H1 (cell line): Measurements from ENCODE around the gene FKBP1B. TPM values are rescaled to one million over a fixed set of nuclear protein-coding genes. Genes with fewer than 3 reads are reported as not detected.

Source experiments
- CTCF ChIA-PET: fragments of 300-600 bp; sonication (Branson Sonifier 250); formaldehyde crosslinking; loops from one replicate; lab custom pipeline; 2021; ENCODE audit not compliant: partially characterized antibody; lab: Charles Lee
- POLR2A ChIA-PET: fragments of 300-600 bp; sonication (Branson Sonifier 250); formaldehyde crosslinking; loops from one replicate; lab custom pipeline; 2021; ENCODE audit warnings: inconsistent platforms; ENCODE audit not compliant: partially characterized antibody; lab: Charles Lee
- DNase-seq, 2 experiments: peaks; one replicate each; pipeline versions ENCODE4 v3.0.0 to v3.0.0-alpha.2; 2010 to 2022; ENCODE audit warnings: low spot score in 2 of 2, low read depth in 1 of 2, mixed read lengths in 1 of 2
- FAIRE-seq: peaks from 2 replicates; lab custom pipeline; 2011; peaks lifted over from hg19 to GRCh38; lab: Jason Lieb, UNC
- H2AFZ ChIP-seq: 2 replicates; pipeline ENCODE4 v1.8.1; 2012; ENCODE audit warnings: low read length, inconsistent platforms
- H2AK5ac ChIP-seq: 2 replicates; pipeline ENCODE4 v1.6.1; 2013; ENCODE audit warnings: low read depth, low read length
- H2BK120ac ChIP-seq: replicated peaks from 2 replicates; pipeline ENCODE3; 2013; ENCODE audit warnings: low read depth, low read length, inconsistent platforms
- H2BK12ac ChIP-seq: 2 replicates; pipeline ENCODE4 v1.6.1; 2013; ENCODE audit warnings: low read depth, low read length
- H2BK15ac ChIP-seq: 2 replicates; pipeline ENCODE4 v1.6.1; 2013; ENCODE audit warnings: low read length
- H2BK20ac ChIP-seq: 2 replicates; pipeline ENCODE4 v1.6.1; 2013; ENCODE audit warnings: low read length
- H2BK5ac ChIP-seq: 2 replicates; pipeline ENCODE4 v1.6.1; 2013; ENCODE audit warnings: low read depth, low read length
- H3K14ac ChIP-seq: 2 replicates; pipeline ENCODE4 v1.6.1; 2013; ENCODE audit warnings: inconsistent platforms; ENCODE audit not compliant: insufficient read length
- H3K18ac ChIP-seq: 2 replicates; pipeline ENCODE4 v1.6.1; 2013; ENCODE audit warnings: low read length; ENCODE audit errors: extremely low read depth
- H3K23ac ChIP-seq: 2 replicates; pipeline ENCODE4 v1.6.1; 2013; ENCODE audit warnings: inconsistent platforms; ENCODE audit not compliant: insufficient read length
- H3K23me2 ChIP-seq: 2 replicates; pipeline ENCODE4 v1.6.1; 2013; ENCODE audit warnings: low read depth, low read length
- H3K27ac ChIP-seq: 2 replicates; pipeline ENCODE4 v1.6.1; 2011; ENCODE audit warnings: low read depth, low read length, inconsistent platforms
- H3K27me3 ChIP-seq, 4 experiments: replicated peaks in 1 of 4; 1 replicate in 1 of 4; 2 replicates in 3 of 4; pipeline versions ENCODE4 v1.6.1 to v1.8.1; 2011 to 2013; ENCODE audit warnings: low read length in 3 of 4, mild to moderate bottlenecking in 3 of 4, inconsistent platforms in 2 of 4, mixed read lengths in 2 of 4, moderate library complexity in 1 of 4; ENCODE audit not compliant: control insufficient read depth in 3 of 4, insufficient read depth in 3 of 4; ENCODE audit errors: extremely low read depth in 1 of 4
- H3K36me3 ChIP-seq, 4 experiments: 2 replicates each; pipeline versions ENCODE4 v1.6.1 to v1.8.1; 2011 to 2013; ENCODE audit warnings: mild to moderate bottlenecking in 4 of 4, low read length in 3 of 4, moderate library complexity in 2 of 4, control low read depth in 1 of 4, inconsistent platforms in 1 of 4; ENCODE audit not compliant: insufficient read depth in 4 of 4, control insufficient read depth in 2 of 4
- H3K4ac ChIP-seq: replicated peaks from 2 replicates; pipeline ENCODE3; 2013; ENCODE audit warnings: low read length, low read depth, mixed read lengths, inconsistent platforms; ENCODE audit not compliant: insufficient read length
- H3K4me1 ChIP-seq, 4 experiments: replicated peaks in 1 of 4; 1 replicate in 1 of 4; 2 replicates in 3 of 4; pipeline versions ENCODE4 v1.6.1 to v1.8.1; 2011 to 2013; ENCODE audit warnings: low read length in 3 of 4, inconsistent platforms in 2 of 4, mixed read lengths in 1 of 4; ENCODE audit not compliant: insufficient read depth in 4 of 4, control insufficient read depth in 3 of 4
- H3K4me2 ChIP-seq, 2 experiments: 2 replicates each; pipeline versions ENCODE4 v1.6.1 to v1.8.1; 2011 to 2013; ENCODE audit warnings: low read depth in 2 of 2, low read length in 2 of 2, control low read depth in 1 of 2, inconsistent platforms in 1 of 2, mild to moderate bottlenecking in 1 of 2; ENCODE audit not compliant: insufficient read depth in 1 of 2
- H3K4me3 ChIP-seq, 4 experiments: fragments of 200-600, 300-600 bp in 1 of 4; sonication (generic), shearing (Covaris generic), sonication (Bioruptor Twin) in 1 of 4; 2 replicates each; pipeline versions ENCODE4 v1.5.1 to v1.8.1; 2011 to 2016; ENCODE audit warnings: low read length in 4 of 4, low read depth in 3 of 4, control low read depth in 2 of 4, inconsistent platforms in 2 of 4, mild to moderate bottlenecking in 2 of 4, mixed read lengths in 1 of 4, moderate library complexity in 1 of 4; ENCODE audit not compliant: insufficient read depth in 2 of 4; ENCODE audit errors: extremely low read depth in 1 of 4
- H3K56ac ChIP-seq: replicated peaks from 2 replicates; pipeline ENCODE3; 2013; ENCODE audit warnings: low read depth, mild to moderate bottlenecking, mixed read lengths, low read length, inconsistent platforms; ENCODE audit not compliant: insufficient read length
- H3K79me1 ChIP-seq: 2 replicates; pipeline ENCODE4 v1.6.1; 2013; ENCODE audit warnings: low read depth, low read length, control low read depth
- H3K79me2 ChIP-seq, 2 experiments: 2 replicates each; pipeline versions ENCODE4 v1.6.1 to v1.8.1; 2012 to 2013; ENCODE audit warnings: low read length in 2 of 2, mild to moderate bottlenecking in 2 of 2, inconsistent platforms in 1 of 2; ENCODE audit not compliant: insufficient read depth in 2 of 2, control insufficient read depth in 1 of 2
- H3K9ac ChIP-seq, 4 experiments: replicated peaks in 1 of 4; 1 replicate in 1 of 4; 2 replicates in 3 of 4; pipeline versions ENCODE4 v1.6.1 to v1.8.1; 2011 to 2013; ENCODE audit warnings: low read depth in 3 of 4, low read length in 3 of 4, control low read depth in 2 of 4, mild to moderate bottlenecking in 2 of 4, moderate library complexity in 2 of 4, inconsistent platforms in 1 of 4; ENCODE audit errors: extremely low read depth in 1 of 4
- H3K9me3 ChIP-seq, 2 experiments: 2 replicates each; pipeline versions ENCODE4 v1.6.1 to v1.8.1; 2012 to 2013; ENCODE audit warnings: mild to moderate bottlenecking in 2 of 2, moderate library complexity in 2 of 2, control low read depth in 1 of 2, inconsistent platforms in 1 of 2, low read depth in 1 of 2, low read length in 1 of 2, mixed read lengths in 1 of 2; ENCODE audit not compliant: insufficient read depth in 2 of 2
- H4K20me1 ChIP-seq, 2 experiments: replicated peaks in 1 of 2; 2 replicates each; pipeline versions ENCODE3 to v1.8.1; 2011 to 2013; ENCODE audit warnings: inconsistent platforms in 2 of 2, low read length in 2 of 2, mild to moderate bottlenecking in 1 of 2; ENCODE audit not compliant: insufficient read depth in 2 of 2, control insufficient read depth in 1 of 2
- H4K5ac ChIP-seq: 2 replicates; pipeline ENCODE4 v1.6.1; 2013; ENCODE audit warnings: low read length, low read depth, mixed read lengths, inconsistent platforms; ENCODE audit not compliant: insufficient read length
- H4K8ac ChIP-seq: 2 replicates; pipeline ENCODE4 v1.8.0; 2013; ENCODE audit warnings: mild to moderate bottlenecking, moderate library complexity, low read length, inconsistent platforms; ENCODE audit not compliant: insufficient read depth; ENCODE audit errors: extremely low read depth
- H4K91ac ChIP-seq: replicated peaks from 2 replicates; pipeline ENCODE3; 2013; ENCODE audit warnings: low read length, mixed read lengths, inconsistent platforms; ENCODE audit not compliant: insufficient read length
- KDM5A ChIP-seq: fragments of 200-600 bp; IDR thresholded peaks from 2 replicates; pipeline ENCODE4 v1.7.1; 2012; ENCODE audit warnings: mild to moderate bottlenecking, low read length, inconsistent platforms, mixed read lengths
- PHF8 ChIP-seq: fragments of 200-600 bp; sonication (generic); conservative IDR thresholded peaks from 2 replicates; pipeline ENCODE4 v1.7.1; 2012; ENCODE audit warnings: low read depth, mild to moderate bottlenecking, inconsistent platforms, low read length, moderate library complexity
- RAD21 ChIP-seq, 2 experiments: IDR thresholded peaks in 1 of 2; conservative IDR thresholded peaks in 1 of 2; 2 replicates each; pipeline ENCODE4 v1.6.1; 2011; ENCODE audit warnings: low read depth in 2 of 2, low read length in 2 of 2, improper control_type of control experiment in 1 of 2, inconsistent platforms in 1 of 2, mild to moderate bottlenecking in 1 of 2, moderate library complexity in 1 of 2
- RBBP5 ChIP-seq: IDR thresholded peaks from 2 replicates; pipeline ENCODE4 v1.7.1; 2012; ENCODE audit warnings: low read depth, mild to moderate bottlenecking, inconsistent platforms, low read length, moderate library complexity, borderline replicate concordance
- RXRA ChIP-seq: IDR thresholded peaks from 2 replicates; pipeline ENCODE4 v1.6.1; 2011; ENCODE audit warnings: low read depth, mild to moderate bottlenecking, low read length, moderate library complexity; ENCODE audit not compliant: insufficient read depth
- SP2 ChIP-seq: IDR thresholded peaks from 2 replicates; pipeline ENCODE4 v1.6.1; 2012; ENCODE audit warnings: mild to moderate bottlenecking, low read length, inconsistent platforms
- ZNF274 ChIP-seq: IDR thresholded peaks from 2 replicates; pipeline ENCODE4 v1.7.0; 2012; ENCODE audit warnings: low read length, borderline replicate concordance; ENCODE audit errors: extremely low read depth
- WGBS, 2 experiments: shearing (Covaris generic) in 1 of 2; methylation state at CpG; one replicate each; pipeline versions ENCODE4 v1.1.6 to v1.1.7; 2013 to 2015; ENCODE audit warnings: low lambda C conversion rate in 2 of 2, mixed read lengths in 2 of 2, inconsistent platforms in 1 of 2, low coverage in 1 of 2, missing lambda C conversion rate in 1 of 2; ENCODE audit not compliant: insufficient replicate concordance in 2 of 2, insufficient coverage in 1 of 2, insufficient read length in 1 of 2; ENCODE audit errors: extremely low coverage in 1 of 2, missing lambda C conversion rate in 1 of 2; 5-methylcytosine and 5-hydroxymethylcytosine counted together
- polyA plus RNA-seq, 7 experiments: library from polyadenylated mRNA; depleted of rRNA in 3 of 7; stranded (reverse) in 5 of 7; unstranded in 2 of 7; fragments of >200 nt in 5 of 7; fragments of 200-250 nt in 2 of 7; gene quantifications; 1 replicate in 5 of 7; 2 replicates in 1 of 7; 4 replicates in 1 of 7; pipeline versions ENCODE4 v1.2.1 to v1.2.3, GENCODE V29; 2011 to 2013; ENCODE audit warnings: missing spikeins in 2 of 7, mixed read lengths in 2 of 7
- total RNA-seq: library from RNA; stranded (reverse); fragmentation: NEBNext Ultra II Directional; extraction: Animal tissue kit (Norgen Biotek cat#: 25700); gene quantifications from 2 replicates; pipeline ENCODE4 v1.2.1, GENCODE V29; 2021
- TF ChIP-seq, protein P1 (sequence below), 3 experiments: IDR thresholded peaks; 1 replicate in 2 of 3; 2 replicates in 1 of 3; pipeline versions ENCODE4 v1.5.1 to v1.6.1; 2011; ENCODE audit warnings: low read length in 3 of 3, mild to moderate bottlenecking in 3 of 3, inconsistent platforms in 2 of 3, low read depth in 1 of 3, moderate library complexity in 1 of 3; ENCODE audit not compliant: insufficient read depth in 1 of 3; ENCODE audit errors: control extremely low read depth in 1 of 3
- TF ChIP-seq, protein P2 (sequence below): IDR thresholded peaks from 2 replicates; pipeline ENCODE4 v1.6.1; 2012; ENCODE audit warnings: inconsistent platforms

The FKBP1B gene
- total and polyA plus RNA-seq, 2 of the 8 experiments (the other 6 are each of a cell fraction or from before 2014, with no cell fraction given): 50.8 to 151 TPM

DNA sequence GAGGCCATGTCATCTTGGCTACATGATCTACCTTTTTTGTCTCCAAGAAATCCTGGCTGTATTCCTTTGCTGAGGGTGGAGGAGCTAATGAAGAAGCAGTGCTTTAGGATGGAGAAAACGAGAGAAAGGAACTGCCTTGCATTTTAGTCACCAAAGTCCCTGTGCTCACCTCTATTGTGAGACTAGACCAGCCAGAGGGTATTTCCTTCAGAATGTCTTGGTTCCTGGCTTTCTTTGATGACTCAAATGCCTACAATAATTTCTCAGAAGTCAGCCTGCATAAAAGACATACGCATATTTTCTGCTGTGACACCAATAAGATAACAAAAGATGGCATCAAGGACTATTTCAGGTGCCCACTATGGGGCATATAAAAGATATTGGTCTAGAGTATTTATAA lies 15.8 kb downstream of the FKBP1B start:
- no peak overlapping the region for H2BK5ac ChIP-seq
- no peak overlapping the region for H2AK5ac ChIP-seq
- no peak overlapping the region for H2BK12ac ChIP-seq
- no peak overlapping the region for H3K18ac ChIP-seq
- no peak overlapping the region for H2BK120ac ChIP-seq
- no peak overlapping the region for H4K5ac ChIP-seq
- peaks cover 2 to 47% (median 28%) of the 10 kb centered on the region in 4 experiments; a peak in 6 of 8 replicates for H3K36me3 ChIP-seq
- H3K9me3 ChIP-seq: no peaks in the 10 kb centered on the region
- no peak overlapping the region for H3K23ac ChIP-seq
- WGBS, 2 experiments: 82% methylated on average over 2 of the region's 2 CpGs; no CpG with 5 or more reads in 1 of the 2 experiments
- DNase-seq (no peak), FAIRE-seq (no peak)
- H3K27ac ChIP-seq: no peak overlapping the region
- no peak for TF ChIP-seq RXRA
- no peak for TF ChIP-seq PHF8
- TF ChIP-seq, protein P1, sequence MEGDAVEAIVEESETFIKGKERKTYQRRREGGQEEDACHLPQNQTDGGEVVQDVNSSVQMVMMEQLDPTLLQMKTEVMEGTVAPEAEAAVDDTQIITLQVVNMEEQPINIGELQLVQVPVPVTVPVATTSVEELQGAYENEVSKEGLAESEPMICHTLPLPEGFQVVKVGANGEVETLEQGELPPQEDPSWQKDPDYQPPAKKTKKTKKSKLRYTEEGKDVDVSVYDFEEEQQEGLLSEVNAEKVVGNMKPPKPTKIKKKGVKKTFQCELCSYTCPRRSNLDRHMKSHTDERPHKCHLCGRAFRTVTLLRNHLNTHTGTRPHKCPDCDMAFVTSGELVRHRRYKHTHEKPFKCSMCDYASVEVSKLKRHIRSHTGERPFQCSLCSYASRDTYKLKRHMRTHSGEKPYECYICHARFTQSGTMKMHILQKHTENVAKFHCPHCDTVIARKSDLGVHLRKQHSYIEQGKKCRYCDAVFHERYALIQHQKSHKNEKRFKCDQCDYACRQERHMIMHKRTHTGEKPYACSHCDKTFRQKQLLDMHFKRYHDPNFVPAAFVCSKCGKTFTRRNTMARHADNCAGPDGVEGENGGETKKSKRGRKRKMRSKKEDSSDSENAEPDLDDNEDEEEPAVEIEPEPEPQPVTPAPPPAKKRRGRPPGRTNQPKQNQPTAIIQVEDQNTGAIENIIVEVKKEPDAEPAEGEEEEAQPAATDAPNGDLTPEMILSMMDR (IDR thresholded peaks at IDR 0.05; ENCODE audit: control extremely low read depth in 1 of 3, insufficient read depth in 1 of 3, low read depth in 1 of 3, low read length in 3 of 3): no peak
- TF ChIP-seq ZNF274: no peak
- TF ChIP-seq RAD21 (IDR thresholded peaks at IDR 0.05 in 1 of 2, conservative IDR thresholded peaks at IDR 0.05 in 1 of 2; ENCODE audit: low read depth in 2 of 2, low read length in 2 of 2): no peak
- no peak for TF ChIP-seq KDM5A
- no peak for TF ChIP-seq RBBP5
- TF ChIP-seq SP2: no peak
- TF ChIP-seq, protein P2, sequence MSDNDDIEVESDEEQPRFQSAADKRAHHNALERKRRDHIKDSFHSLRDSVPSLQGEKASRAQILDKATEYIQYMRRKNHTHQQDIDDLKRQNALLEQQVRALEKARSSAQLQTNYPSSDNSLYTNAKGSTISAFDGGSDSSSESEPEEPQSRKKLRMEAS: no peak
- H4K91ac ChIP-seq: no peak overlapping the region
- no peak overlapping the region for H3K4me3 ChIP-seq
- H3K79me1 ChIP-seq: no peaks in the 10 kb centered on the region
- no peak overlapping the region for H2BK20ac ChIP-seq
- ChIA-PET POLR2A (interaction anchor here (1.2 to 4.4 kb wide), 8 partner anchors 8 to 138 kb away, joined by 3 to 31 read pairs (median 4); partner anchors contain the start of genes ATAD2B, SF3B6 and TP53I3), CTCF (interaction anchor here (0.6 to 2.7 kb wide), 2 partner anchors 18 to 39 kb away, joined by 3 to 11 read pairs; partner anchors contain the start of gene TP53I3)
- no peak overlapping the region for H3K56ac ChIP-seq
- no peaks in the 10 kb centered on the region; a peak in 1 of 4 replicates for H3K79me2 ChIP-seq
- H2AFZ ChIP-seq: no peak overlapping the region
- H3K4ac ChIP-seq: no peak overlapping the region
- H3K4me2 ChIP-seq: no peak overlapping the region
- H3K23me2 ChIP-seq: no peaks in the 10 kb centered on the region
- H4K20me1 ChIP-seq: no peaks in the 10 kb centered on the region
- no peaks in the 10 kb centered on the region for H3K4me1 ChIP-seq
- no peak overlapping the region for H3K14ac ChIP-seq
- H4K8ac ChIP-seq: no peak overlapping the region
- H2BK15ac ChIP-seq: no peak overlapping the region
- H3K27me3 ChIP-seq: no peaks in the 10 kb centered on the region
- H3K9ac ChIP-seq: no peak overlapping the region
